NOMO-1 (cell line): ENCODE measurements around the gene LEPROT.

Source experiments
- DNase-seq, 2 experiments: peaks; one replicate each; lab custom pipeline; 2025; ENCODE audit not compliant: unreplicated experiment in 2 of 2; lab: John Stamatoyannopoulos, UW

The LEPROT gene

GRCh38 chr1:65412256-65412983, 8.0 kb upstream of the LEPROT start:
- DNase-seq: no peak

- DNase-seq: no peak
These were observed 7.5 kb upstream of the LEPROT start for GRCh38 chr1:65412984-65413375.

- DNase-seq: no peak
These were observed 5.9 kb upstream of the LEPROT start for GRCh38 chr1:65414538-65414937.

- DNase-seq: no peak
These were observed 3.7 kb upstream of the LEPROT start for GRCh38 chr1:65416767-65417166.

DNA sequence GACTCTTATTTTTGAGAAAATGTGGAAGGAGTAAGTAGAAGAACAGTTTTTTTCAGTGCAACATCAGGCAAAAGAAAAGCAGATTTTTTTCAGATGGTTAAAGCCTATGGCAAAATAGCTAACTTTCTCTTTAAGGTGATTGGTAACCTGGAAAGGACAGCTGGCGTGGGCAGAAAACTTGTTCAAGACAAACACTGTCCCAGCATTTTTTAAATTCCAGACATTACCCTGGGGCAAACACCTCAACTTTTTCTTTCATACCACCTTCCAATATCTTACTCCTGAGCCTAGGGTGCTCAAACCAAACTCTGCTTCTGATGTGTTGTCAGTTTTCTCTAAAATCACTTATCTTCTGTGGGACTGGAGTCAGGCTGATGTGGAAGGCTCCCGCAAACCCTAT, 2.7 kb upstream of the LEPROT start:
- DNase-seq: no peak

- DNase-seq: no peak
These were observed 1.8 kb upstream of the LEPROT start for GRCh38 chr1:65418522-65419185.

DNA sequence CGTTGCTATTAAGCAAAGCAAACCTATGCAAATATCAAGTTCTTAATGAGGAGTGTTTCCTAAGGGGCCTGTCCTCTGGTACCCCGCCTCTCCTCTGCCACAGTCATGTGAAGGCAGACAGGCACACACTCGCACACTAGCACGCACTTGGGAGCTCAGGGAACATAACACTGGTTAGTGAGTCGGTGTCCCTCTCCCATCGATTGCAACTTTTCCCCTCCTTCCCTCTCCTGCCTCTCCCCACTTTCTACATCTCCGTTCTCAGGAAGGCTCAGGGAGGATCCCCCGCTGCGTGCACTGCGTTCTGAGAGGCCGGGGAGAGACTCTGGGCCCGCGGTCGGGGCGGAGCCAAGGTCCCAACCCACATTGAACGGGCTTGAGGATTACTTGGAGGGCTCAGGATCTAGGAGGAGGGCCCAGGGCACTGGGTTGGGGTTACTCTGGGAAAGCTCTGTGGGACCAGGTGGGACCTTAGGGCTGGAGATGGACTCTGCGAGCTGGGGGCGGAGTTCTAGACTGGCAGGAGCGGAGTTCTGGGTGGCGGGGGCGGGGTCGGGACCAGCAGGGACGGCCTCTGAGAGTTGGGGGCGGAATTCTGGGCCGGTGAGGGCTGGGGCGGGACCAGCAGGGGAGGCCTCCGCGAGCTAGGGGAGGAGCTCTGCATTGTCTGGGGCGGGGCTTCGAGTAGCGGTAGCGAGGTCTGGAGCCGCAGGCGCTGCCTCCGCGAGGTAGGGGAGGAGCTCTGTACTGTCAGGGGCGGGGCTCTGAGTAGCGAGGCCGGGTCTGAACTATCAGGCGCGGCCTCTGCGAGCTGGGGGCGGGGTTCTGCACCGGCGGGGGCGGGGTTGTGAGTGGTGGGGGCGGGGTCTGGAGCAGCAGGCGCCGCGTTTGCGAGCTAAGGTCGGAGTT, 533 bp upstream of the LEPROT start:
- peak; percentile 97 to 98 for DNase-seq

DNA sequence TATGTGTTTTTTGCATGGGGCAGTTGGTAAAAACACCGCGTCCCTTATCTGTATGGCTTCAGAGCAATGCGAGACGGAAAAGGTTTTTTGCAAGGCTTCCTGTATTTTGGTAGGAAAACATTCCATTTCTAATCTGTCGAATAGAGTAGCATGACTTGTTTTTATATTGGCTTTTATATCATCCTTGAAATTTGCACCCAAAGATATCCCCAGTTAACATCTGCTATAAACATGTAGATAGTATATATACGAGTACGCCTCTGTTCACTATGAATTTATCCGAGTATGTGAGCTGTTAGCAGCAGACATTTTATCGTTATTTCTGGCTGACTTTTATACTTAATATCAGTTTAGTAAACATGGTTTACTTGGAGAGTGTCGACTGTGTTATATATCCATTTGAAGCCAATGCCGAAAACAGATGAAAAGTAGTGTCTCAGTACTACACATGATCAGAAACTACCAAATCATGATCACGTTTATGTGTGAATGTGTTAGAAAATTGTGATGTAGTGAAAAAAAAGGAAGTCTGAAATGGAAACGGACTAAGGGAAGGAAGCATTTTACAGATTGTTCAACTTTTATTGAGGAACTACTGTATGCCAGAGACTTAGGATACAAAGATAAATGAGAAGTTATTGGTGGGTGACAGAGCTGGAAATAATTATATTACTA, 1.0 kb downstream of the LEPROT start:
- DNase-seq: peak; percentile 38 to 74

GRCh38 chr1:65422241-65423203, 2.1 kb downstream of the LEPROT start:
- DNase-seq: no peak

DNA sequence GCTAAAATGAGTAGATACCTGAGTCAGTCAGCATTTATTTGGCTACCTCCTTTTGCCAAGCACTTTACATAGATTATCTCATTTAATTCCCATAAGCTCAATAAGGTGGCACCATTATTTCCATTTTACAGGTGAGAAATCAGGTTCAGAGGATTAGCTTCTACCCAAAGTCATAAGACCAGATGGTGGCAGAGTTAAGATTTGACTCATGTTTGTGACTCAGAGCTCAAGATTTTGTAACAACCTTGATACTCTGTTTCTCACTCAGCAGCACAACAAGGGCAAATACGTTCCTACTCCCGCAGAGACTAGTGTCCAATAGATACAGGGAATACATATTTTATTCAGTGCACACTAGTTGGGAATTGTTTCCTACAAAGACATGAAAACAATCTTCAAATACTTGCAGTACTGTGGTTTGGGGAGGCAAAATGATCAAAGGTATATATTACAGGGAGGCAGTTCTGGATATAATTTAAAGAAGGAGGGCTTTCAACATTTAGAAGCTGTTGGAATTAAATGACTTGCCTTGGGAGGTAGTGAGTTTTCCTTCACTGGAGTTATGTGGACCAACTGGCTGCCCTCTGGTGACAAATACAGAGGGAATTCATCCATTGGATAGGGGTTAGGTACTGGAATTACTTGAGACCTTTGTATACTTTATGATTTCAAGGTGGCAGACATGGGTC, 3.6 kb downstream of the LEPROT start:
- peak in 1 of 2 experiments; percentile 16 for DNase-seq

DNA sequence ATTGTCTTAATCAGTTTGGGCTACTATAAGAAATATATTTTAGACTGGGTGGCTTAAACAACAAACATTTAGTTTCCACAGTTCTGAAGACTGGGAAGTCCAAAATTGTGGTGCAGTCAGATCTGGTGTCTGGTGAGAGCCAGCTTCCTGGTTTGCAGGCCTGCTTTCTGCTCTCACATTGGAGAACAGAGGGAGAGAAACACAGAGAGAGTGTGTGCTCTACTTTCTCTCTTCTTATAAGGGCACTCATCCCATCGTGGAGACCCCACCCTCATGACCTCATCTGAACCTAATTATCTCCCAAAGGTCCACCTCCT, 4.1 kb downstream of the LEPROT start:
- DNase-seq: no peak

DNA sequence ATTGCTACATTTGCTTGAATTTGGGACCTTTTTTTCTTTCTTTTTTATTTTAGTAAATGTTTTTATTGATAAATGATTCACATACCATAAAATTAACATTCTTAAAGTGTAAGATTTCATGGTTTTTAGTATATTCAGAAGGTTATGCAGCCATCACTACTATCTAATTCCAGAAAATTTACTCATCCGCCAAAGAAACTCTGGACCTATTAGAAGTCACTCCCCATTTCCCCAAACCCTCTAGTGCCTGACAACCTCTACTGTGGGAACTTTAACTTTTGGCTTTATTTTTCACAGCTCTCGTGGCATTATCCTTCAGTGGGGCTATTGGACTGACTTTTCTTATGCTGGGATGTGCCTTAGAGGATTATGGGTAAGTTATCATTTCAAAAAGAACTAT, 4.5 kb downstream of the LEPROT start:
- DNase-seq: no peak

DNA sequence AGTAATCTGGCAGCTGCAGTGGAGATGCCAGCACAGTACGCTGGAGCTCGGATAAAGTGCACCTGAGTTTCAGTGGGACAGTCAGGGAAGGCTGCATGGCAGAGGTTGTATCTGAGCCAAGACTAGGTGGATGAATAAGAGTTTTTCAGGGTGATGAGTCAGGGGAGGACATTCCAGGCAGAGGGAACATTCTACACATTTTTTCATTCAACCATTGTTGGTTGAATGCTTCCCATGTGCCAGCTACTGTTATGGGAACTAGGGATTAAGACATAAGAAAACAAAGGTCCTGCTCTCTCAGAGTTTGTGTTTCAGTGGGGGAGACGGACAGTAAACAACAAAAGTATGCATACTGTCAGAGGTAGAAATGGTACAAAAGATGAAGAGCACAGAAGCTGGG, 5.2 kb downstream of the LEPROT start:
- DNase-seq: no peak

- no peak for DNase-seq
These were observed 8.6 kb downstream of the LEPROT start for GRCh38 chr1:65429078-65429477.

DNA sequence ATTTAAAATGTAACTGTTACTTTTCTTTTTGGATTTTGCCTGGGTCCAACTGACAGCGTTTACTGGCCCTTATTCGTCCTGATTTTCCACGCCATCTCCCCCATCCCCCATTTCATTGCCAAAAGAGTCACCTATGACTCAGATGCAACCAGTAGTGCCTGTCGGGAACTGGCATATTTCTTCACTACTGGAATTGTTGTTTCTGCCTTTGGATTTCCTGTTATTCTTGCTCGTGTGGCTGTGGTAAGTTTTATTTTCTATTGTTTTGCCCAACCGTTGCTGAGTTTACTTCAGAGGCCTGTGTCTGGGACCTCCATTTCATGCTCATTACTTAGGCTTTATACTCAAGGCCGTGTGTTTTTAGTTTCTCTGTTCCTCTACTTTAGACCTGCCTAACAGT, 9.3 kb downstream of the LEPROT start:
- peak in 1 of 2 experiments; percentile 3 for DNase-seq

GRCh38 chr1:65431111-65431705, 10.7 kb downstream of the LEPROT start:
- DNase-seq: peak in 1 of 2 experiments; percentile 18

GRCh38 chr1:65432918-65433317, 12.4 kb downstream of the LEPROT start:
- no peak for DNase-seq

GRCh38 chr1:65434255-65434654, 13.8 kb downstream of the LEPROT start:
- no peak for DNase-seq

DNA sequence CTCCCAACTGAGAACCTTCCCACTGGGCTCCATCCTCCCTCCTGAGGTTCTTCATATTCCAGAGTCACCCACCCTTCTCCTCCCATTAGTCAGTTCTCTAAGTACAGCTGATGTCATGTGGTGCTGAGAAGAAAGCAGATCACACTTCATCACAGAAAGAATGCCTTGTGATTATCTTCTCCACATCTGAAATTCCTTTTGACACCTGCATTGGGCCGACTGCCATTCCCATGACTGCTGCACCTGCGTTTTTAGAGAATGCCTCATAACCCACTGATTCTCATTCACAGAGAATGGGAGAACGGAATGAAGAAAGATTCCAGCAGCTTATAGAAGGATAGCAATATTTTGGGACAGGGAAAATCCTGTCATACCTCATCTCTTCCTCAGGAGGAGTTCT, 14.3 kb downstream of the LEPROT start:
- DNase-seq: no peak
